Measurements from ENCODE around the gene DGCR8.

Gene DGCR8

GRCh38 chr22:20140521-20140964, 60.5 kb downstream of the DGCR8 start:
- DNase-seq = no peak

- DNase-seq = no peak
Observed at GRCh38 chr22:20141186-20142077, 61.4 kb downstream of the DGCR8 start.

- no peak for DNase-seq
Observed at GRCh38 chr22:20142711-20143621, 62.9 kb downstream of the DGCR8 start.

- DNase-seq = no peak
Observed at GRCh38 chr22:20143883-20144665, 64.0 kb downstream of the DGCR8 start.

- DNase-seq = no peak
Observed at GRCh38 chr22:20145206-20145831, 65.3 kb downstream of the DGCR8 start.

- DNase-seq = no peak
Observed at GRCh38 chr22:20145832-20146223, 65.8 kb downstream of the DGCR8 start.

- DNase-seq = no peak
Observed at GRCh38 chr22:20146777-20147176, 66.7 kb downstream of the DGCR8 start.

- DNase-seq = no peak
Observed at GRCh38 chr22:20147237-20147988, 67.4 kb downstream of the DGCR8 start.

- DNase-seq = no peak
Observed at GRCh38 chr22:20148414-20148813, 68.4 kb downstream of the DGCR8 start.

GRCh38 chr22:20149257-20150250, 69.5 kb downstream of the DGCR8 start:
- no peak for DNase-seq

GRCh38 chr22:20150381-20151275, 70.6 kb downstream of the DGCR8 start, which contains the start of gene CCDC188:
Gene CCDC188 (minus strand): TSS chr22:20151055. CDS start chr22:20150986, 69 bp downstream.
- no peak for DNase-seq

GRCh38 chr22:20151276-20151588, 71.2 kb downstream of the DGCR8 start:
- DNase-seq = no peak

GRCh38 chr22:20152464-20152890, 72.4 kb downstream of the DGCR8 start:
- no peak for DNase-seq

- DNase-seq = no peak
Observed at GRCh38 chr22:20153945-20154344, 73.9 kb downstream of the DGCR8 start.

GRCh38 chr22:20154602-20155187, 74.7 kb downstream of the DGCR8 start:
- no peak for DNase-seq

GRCh38 chr22:20155330-20156041, 75.4 kb downstream of the DGCR8 start:
- no peak for DNase-seq

GRCh38 chr22:20156042-20156389, 76.0 kb downstream of the DGCR8 start:
- DNase-seq = no peak
